HG03571 (cell line): Measurements from ENCODE around the gene TTC27.
"Not testable (repeated sequence)": the region's sequence is repeated elsewhere in the genome, so short reads cannot be mapped to it uniquely, and the experiment has no call there.

Experiments used
- ATAC-seq: cut with Tn5 transposase; IDR thresholded peaks from one replicate; pipeline ENCODE4 v1.9.1; 2021; ENCODE audit not compliant: unreplicated experiment

TTC27 gene

DNA sequence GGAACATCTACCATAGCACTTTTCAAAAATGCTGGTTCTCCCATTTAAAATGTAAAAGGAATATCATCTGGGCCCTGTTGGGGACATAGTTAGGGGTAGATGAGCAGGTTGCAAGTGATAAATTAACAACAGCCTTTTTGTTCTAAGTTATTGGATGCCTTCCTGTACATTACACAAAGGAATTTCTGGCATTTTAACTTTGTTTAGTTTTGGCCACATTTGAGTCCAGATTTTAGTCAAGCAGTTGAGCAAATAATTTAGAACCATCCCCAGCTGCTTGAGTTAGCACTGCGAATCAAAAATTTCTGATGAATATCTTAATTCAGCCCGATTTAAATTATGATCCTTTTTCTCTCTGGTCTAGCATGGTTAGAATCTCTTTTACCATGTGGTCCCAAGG lies 124.4 kb downstream of the TTC27 start:
- ATAC-seq = no peak

DNA sequence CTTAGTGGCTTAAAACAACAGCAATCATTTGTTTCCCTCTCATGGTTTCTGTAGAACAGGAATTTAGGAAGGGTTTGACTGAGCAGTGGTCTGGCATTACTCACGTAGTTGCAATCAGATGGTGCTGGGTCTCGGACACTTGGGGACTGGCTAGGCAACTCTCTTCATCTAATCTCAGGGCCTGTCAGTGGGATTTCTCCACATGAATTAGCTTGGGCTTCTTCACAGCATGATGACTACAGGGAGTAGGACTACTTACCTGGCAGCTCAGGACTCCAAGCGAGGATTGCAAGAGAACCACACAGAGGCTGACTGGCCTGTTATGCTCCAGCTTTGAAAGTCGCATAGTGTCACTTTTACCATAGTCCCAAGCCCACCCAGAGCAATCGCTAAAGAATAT lies 125.1 kb downstream of the TTC27 start:
- no peak for ATAC-seq

DNA sequence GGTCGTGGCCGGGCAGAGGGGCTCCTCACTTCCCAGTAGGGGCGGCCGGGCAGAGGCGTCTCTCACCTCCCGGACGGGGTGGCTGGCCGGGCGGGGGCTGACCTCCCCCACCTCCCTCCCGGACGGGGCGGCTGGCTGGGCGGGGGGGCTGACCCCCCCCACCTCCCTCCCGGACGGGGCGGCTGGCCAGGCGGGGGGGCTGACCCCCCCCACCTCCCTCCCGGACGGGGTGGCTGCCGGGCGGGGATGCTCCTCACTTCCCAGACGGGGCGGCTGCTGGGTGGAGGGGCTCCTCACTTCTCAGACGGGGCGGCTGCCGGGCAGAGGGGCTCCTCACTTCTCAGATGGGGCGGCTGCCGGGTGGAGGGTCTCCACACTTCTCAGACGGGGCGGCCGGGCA lies 126.8 kb downstream of the TTC27 start:
- ATAC-seq = not testable (repeated sequence)

DNA sequence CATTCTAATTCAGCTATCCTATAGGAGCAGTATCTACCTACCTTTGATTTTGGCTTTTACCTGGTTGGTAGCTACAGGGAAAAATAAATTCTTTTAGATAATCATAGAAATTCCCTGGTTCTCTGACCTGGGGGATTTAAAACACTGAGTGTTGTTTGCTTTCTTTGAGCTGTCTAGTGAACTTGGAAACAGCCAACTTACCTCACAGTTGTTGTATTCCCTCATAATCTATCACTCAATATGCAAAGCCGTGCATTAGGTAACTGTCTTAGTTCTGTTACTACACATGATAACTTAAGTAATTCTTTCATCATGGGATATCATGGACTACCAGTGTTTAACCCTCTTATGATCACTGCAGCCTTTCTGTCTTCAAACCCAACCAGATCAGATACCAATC lies 127.8 kb downstream of the TTC27 start:
- ATAC-seq = no peak

DNA sequence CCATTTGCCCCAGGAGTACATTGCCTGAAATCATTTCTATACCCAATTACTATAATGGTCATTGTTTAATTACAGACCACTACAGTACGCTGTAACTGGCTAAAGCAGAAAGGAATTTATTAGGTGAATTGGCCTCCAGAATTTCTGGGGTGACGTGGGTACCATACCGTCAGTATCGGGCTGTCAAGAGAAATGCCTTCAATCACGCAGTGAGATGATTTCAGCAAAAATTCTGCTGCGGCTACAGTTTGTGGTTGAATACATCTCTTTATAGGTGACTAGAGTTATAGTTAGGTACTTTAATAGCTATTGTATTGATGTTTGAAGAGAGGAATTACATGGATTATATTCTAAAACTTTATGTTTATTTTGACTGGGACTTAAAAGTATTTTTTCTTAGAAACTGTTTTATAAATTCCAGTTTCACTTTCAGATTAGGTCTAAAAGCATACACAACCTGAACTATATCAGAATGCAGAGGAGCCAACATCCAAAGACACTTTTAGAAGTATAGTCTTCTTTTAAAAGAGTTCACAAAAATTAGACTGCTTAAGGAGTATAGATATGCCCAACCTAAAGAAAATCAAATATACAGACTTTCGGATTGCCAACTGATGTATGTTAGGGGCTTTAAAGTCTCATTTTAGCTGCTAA lies 128.4 kb downstream of the TTC27 start:
- ATAC-seq = no peak

DNA sequence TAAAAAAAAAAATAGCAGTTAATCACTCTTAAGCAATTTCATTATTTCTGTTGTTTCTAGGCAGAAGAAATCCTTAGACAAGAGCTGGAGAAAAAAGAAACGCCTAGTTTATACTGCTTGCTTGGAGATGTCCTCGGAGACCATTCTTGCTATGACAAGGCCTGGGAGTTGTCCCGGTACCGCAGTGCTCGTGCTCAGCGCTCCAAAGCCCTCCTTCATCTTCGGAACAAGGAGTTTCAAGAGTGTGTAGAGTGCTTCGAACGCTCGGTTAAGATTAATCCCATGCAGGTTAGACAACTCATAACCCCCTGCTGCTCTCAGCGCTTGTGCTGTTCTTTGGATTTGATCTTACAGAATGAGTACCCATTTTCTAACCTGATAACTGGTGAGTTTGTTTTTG lies 130.4 kb downstream of the TTC27 start:
- ATAC-seq = no peak

DNA sequence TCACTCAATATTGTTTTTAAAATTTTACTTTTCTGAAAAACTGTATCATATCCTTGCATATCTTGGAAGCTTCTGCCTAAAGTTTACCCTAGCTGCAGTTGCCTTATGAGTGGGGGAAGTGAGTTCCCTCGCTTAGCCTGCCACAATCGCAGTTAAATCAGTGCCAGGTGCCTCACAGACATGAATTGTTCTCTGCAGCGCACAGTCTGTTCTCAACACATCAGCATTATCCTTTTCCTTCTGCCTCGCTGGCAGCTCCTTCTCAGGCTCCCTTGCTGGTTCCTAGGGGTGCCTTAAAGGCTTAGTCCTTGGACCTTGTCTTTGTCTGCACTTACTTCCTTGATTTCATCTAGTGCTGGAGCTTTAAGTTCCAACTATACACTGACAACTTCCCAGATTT lies 132.8 kb downstream of the TTC27 start:
- no peak for ATAC-seq

DNA sequence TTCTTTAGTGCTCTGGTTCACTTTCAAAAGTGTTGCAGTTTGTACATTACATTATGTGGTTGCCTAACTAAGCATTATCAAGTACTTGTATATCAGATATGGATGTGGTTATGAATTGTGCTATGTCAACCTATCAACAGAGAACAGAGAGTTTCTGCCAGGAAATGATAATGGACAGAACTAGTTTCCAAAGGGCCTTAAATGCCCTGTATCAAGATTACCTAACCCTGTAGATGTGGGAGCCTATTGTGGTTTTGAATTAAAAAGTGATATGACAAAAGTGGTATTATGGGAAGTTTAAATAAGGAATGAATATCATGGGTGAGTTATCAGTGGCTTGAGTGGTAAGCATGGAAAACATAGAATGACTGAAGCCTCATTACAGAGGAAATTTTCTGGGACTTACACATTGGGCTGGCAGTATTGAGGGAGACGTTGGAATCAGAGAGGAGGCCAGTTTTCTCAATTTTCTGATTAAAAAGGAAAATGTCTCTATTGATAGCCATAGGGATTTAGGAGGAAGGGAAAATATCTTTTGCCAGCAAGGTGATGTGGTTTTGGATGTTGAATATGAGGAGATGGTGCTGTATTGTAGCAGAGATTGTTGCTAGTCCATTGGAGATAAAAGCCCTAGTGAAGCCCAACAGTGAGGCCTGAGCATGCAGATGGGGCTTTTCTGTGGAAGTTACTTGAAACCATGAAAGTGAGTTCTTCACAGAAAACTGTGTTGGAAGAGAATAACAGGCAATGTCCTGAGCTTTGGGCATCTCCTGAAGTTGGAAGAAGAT lies 140.7 kb downstream of the TTC27 start:
- no peak for ATAC-seq

DNA sequence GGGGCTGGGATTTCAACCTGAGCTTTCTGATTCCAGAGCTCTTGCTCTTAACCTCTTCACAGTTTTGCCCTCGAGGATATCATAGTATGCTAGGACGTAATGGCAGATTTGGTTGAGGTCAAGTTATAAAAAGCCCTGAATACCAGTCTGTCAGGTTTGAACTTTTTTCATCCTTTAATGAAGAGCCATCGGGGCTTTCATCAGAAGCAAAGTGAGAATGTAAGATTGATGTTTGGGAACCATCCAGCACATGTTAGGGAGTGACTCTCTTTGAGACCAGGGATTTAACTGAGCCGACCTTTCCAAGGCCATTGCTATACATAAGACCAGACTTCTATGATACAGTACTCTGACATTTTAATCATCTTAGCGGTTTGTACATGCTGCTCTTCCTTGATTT lies 142.5 kb downstream of the TTC27 start:
- no peak for ATAC-seq

DNA sequence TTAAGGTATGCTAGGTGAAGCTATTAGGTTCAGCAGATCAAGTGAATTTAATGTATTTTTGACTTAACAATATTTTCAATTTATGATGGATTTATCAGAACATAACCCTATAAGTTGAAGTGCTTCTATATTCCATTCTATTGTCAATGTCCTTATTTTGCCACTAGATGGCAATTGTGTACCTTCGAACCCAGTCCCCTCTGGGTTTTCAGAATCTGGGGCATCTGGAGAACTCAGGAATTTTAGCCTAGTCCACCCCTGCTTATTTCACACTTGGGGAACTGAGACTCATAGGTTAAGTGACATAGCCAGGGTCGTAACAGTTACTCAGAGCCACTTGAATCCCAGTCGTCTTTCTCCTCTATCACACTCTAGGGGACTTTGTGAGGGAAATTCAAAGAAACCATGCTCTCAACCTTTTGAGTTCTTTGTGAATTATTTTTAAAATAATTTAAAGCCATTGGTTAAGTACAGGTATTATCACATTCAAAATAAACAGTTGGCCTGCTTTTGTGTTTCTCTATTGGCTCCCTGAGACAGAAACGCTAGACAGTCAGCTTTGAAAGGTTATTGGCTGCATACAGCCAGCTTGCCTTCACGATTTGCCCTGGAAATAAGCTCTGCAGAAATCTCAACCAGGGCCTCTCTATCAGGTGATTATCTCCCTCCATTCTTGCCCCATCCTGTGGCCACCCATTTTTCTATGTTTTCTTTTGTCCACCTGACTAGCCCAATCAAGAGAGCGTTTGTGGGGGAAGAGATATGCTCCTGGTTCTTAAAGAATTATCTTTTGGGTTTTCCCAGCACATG lies 145.0 kb downstream of the TTC27 start:
- no peak for ATAC-seq

DNA sequence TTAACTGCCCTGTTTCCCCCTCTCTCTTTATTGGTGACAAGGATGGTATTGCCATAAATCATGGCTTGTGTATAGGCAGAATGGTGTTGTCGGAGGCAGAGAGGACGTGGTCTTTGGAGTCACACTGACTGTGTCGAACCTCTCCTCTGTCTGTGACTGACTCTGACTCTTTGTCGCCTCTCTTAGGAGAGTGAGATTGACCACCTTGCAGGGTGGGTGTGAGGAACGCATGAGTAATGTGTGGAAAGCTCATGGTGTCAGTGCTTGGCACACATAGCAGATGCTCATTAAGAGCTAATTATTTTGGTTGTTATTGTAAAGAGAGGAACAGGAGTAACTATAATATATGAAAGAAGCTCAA lies 145.6 kb downstream of the TTC27 start:
- ATAC-seq = no peak

DNA sequence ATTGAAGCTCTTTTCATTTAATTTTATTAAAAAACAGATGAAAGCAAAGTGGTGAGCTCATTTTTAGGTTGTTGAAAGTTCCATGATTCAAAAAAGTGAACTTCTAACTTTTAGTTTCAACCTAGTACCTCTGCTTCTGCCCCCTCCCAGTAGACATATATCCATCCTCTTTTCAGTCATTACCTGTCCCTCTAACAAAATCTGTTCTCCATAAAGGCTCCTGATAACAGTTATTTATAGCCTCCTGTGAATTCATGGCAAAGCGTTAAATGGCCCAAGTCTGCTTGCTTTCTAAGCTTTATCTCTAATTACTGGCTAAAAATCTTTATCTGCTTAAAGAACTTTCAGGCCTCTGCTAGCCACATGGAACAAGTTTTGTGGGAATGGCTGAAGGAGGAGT lies 148.1 kb downstream of the TTC27 start:
- ATAC-seq = no peak

DNA sequence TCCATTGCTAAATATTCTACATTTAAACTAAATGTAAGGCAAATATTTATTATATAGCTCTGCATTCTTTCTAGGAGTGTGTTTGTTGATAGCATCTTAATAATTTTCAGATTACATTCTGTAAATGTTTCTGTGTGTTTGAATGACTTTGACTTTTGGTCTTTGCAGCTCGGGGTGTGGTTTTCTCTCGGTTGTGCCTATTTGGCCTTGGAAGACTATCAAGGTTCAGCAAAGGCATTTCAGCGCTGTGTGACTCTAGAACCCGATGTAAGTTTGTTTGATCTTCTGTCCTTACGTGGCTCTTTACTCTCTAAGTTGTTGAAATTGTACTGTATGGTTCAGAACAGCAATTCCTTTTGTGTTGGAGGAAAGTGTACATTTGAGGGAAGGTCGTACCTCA lies 149.9 kb downstream of the TTC27 start:
- no peak for ATAC-seq

DNA sequence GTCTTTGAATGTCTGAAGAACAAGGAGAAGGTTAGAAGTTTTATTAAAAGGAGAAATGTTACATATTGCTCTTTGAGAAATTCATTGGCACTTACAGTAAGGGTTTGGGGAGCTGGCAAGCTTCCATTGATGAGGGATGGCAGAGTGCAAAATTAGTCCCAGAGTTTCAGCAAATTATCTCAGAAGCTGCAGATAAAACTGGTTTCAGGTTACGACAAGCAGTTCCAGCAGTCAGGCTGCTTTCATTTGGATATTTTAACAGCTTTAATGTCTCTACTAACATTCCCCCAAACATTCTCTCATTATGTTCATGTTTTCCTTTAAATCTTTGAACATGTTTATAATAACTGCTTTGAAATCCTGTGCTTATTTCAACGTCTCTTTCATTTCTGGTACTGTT lies 153.1 kb downstream of the TTC27 start:
- ATAC-seq = no peak

DNA sequence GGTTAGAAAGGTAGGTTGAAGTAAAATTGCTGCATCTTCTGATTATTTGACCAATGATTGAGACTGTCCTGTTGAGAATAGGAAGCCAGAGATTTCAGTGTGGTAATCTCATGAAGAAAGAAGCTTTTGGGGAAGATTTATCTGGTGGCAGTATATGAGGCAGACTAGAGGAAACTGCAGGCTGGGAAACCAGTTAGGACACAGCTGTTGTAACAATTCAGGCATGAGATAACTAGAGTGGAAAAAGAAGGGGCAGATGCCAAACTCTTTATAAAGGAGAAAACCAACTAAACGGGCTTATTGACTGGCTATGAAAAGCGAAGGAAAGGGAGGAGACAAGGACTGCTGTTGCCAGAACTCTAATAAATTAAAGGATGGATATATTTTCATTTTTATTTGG lies 155.6 kb downstream of the TTC27 start:
- ATAC-seq = no peak

DNA sequence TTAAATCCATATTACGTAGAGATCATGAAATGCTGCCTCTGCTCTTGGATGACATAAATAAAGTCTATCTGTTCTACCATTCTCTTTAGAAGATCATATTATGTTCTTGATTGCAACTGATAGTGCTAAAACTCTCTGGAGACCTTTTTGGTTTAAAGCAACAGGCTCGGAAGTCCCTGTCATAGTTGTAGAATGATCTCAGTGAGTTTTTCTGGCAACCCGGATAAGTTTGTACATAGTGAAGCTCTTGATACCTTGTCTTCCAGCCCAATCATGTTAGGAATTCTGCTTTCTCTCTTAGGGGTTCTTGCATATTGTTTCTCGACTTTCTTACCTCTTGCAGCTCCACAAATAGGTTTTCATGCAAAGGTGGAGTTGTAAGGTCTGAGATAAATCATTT lies 156.1 kb downstream of the TTC27 start:
- no peak for ATAC-seq

DNA sequence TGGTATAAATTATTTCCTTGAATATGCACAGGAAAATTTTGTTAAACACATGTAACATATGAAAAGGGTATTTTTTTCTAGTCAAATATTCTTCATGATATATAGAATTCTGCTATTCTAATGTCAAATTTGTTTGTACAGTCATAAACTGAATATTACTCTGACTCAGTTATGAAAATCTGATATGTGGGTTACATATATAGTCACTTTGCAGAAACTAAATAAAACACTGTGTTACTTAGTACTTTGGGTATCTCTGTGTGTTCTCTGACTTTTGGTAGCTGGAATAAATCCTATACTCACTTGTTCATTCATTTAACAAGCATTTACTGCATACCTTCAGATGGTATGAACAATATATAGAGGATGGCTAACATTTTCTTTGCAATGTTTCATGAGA lies 159.4 kb downstream of the TTC27 start:
- ATAC-seq = no peak

DNA sequence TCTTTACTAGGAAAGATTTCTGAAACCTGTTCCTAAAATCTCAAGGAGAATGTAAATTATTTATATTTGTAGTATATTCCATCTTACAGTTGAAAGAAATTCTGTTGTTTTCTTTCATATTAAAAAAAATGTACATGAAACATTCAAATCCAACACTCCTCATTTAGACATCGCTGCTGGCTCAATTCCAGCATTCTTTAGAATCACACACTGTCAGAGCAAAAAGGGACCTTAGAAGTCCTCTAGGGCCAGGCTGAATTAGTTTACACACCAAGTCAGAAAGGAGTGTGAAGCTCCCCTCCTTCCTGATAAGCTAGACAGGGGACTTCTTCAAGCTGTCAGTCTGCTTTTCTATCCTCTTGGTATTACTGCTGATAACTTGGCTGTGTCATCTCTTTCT lies 160.3 kb downstream of the TTC27 start:
- ATAC-seq = no peak

DNA sequence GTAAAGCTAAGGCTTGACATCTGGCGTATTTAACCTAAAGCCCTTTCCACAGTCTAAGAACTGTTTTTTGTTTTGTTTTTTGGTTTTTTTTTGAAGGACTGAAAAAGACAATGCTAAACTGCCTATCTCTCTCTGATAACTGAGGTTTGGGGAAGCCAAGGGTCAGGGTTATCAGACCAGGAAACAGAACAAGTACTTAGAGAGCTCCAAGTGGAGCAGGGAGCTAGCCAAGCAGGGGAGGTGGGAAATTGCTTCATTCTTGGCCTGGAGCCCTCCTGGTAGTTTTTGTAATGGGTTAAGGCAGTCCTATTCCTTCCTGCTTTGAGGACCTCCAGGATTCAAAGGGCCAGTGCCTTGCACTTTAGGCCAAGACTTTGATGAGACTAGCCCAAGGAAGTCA lies 164.6 kb downstream of the TTC27 start:
- ATAC-seq = no peak

DNA sequence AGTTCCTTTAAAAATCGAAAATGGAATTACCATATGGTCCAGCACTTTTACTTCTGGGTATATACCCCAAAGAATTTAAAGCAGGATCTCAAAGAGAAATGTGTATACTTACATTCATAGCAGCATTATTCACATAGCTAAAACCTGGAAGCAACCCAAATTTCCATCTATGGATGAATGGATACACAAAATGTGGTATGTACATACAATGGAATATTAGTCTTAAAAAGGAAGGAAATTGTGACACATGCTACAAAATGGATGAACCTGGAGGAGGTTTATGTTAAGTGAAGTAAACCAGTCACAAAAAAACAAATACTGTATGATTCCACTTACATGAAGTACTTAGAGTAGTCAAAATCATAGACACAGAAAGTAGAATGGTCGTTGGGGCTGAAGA lies 171.0 kb downstream of the TTC27 start:
- no peak for ATAC-seq

DNA sequence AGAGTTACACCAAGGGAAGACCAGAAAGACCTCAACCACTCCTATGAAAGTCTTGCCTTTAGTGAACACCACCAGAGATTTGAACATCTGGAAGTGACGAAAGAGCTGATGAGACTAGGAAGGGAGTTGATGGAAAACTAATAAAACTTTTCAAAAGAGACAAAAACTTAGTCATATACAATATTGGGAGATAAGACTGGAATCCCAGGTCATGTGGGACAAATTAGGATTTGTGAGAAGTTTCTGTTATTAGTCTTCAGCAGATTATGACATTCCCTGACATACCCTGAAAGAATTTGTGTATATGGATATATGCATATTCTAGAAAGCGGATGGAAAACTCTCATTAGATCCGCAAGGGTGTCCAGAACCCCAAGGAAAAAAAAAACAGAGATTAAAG lies 173.9 kb downstream of the TTC27 start:
- ATAC-seq = no peak

DNA sequence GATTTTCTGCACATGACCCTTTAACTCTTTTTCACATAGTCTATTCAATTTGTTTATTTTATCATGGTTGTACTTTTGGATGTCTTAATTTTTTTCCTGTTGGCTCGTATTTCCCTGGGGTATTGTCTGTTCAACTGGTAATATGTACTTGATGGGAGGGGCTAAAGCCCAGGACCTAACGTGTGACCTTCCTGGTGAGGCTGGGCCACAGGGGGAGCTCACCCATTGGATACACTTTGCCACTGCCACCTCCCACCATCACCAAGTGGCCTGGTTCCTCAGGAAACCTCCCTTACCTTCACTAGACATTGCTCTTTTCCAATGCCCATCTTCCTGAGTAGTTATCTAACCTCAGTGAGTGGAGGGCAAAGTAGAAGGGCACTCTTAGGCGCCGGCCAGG lies 175.0 kb downstream of the TTC27 start:
- ATAC-seq = no peak
